ENCODE data around the gene CFLAR. TPM values are rescaled to one million over a fixed set of nuclear protein-coding genes. Genes with fewer than 3 reads are reported as not detected.
A peak's percentile ranks its signal among the peaks of the same experiment; 100 is the strongest.

Gene CFLAR
- total and polyA plus RNA-seq, 2 of the 4 experiments (the other 2 are of a cell fraction): 29.2 to 59.9 TPM

- Histone ChIP-seq H2AK5ac (ENCODE audit: low read depth, low read length) (peak overlapping the region; percentile 65; the same call in 1 of the 2 replicates), H2BK15ac (ENCODE audit: low read depth, low read length) (peak overlapping the region; percentile 12; the same call in 1 of the 3 replicates), H4K8ac (ENCODE audit: low read depth in 2 of 2, low read length in 2 of 2) (peak overlapping the region; percentile 30 to 69; a peak in 1 of 4 replicates), H4K91ac (ENCODE audit: insufficient read depth, low read depth, low read length) (peak overlapping the region; percentile 22; the same call in 1 of the 2 replicates), H2BK5ac (ENCODE audit: low read depth, low read length, poor library complexity, severe bottlenecking) (peak overlapping the region; percentile 27), H3K4me2 (ENCODE audit: low read depth, low read length) (no peak overlapping the region), H3K9me3 (ENCODE audit: control insufficient read depth, insufficient read depth, low read length) (no peaks in the 10 kb centered on the region), H3K27ac (ENCODE audit: insufficient read depth, low read length) (peak overlapping the region; percentile 4), H3K36me3 (ENCODE audit: control insufficient read depth, insufficient read depth, low read length) (peaks cover 34% of the 10 kb centered on the region), H3K4ac (ENCODE audit: low read depth, low read length) (peak overlapping the region; percentile 30; the same call in 1 of the 2 replicates), H4K20me1 (ENCODE audit: insufficient read depth, low read length) (no peaks in the 10 kb centered on the region), H3K18ac (ENCODE audit: low read depth, low read length) (0 out of 2 replicates have a peak overlapping the region, but pooled peaks have one; percentile 21), H2AFZ (replicated peaks; ENCODE audit: low read length, poor library complexity) (peak overlapping the region; percentile 19), H3K79me1 (ENCODE audit: low read depth in 1 of 2, low read length in 2 of 2) (peaks cover 9 to 22% of the 10 kb centered on the region in 2 experiments; a peak in 3 of 4 replicates), H3K27me3 (ENCODE audit: control insufficient read depth, insufficient read depth, low read length) (no peaks in the 10 kb centered on the region), H3K14ac (replicated peaks; ENCODE audit: low read depth, low read length) (0 out of 2 replicates have a peak overlapping the region, but pooled peaks have one; percentile 3), H2BK120ac (ENCODE audit: low read depth, low read length) (peak overlapping the region; percentile 11; the same call in 1 of the 2 replicates), H3K23ac (ENCODE audit: low read depth, low read length) (peak overlapping the region; percentile 9; the same call in 1 of the 2 replicates), H4K5ac (ENCODE audit: low read depth, low read length) (peak overlapping the region; percentile 1; the same call in 1 of the 2 replicates), H2BK20ac (ENCODE audit: low read depth, low read length) (peak overlapping the region; percentile 50; the same call in 1 of the 2 replicates), H3K9ac (ENCODE audit: low read depth, low read length) (no peak overlapping the region), H3K56ac (ENCODE audit: extremely low read depth, insufficient read depth, low read length) (no peak overlapping the region), H3K4me3 (ENCODE audit: insufficient read depth, low read depth, low read length) (no peak overlapping the region), H2AK9ac (replicated peaks; ENCODE audit: low read depth, low read length, poor library complexity) (no peak overlapping the region), H3K4me1 (ENCODE audit: control insufficient read depth, insufficient read depth, low read length) (peaks cover 7% of the 10 kb centered on the region), H3K9me1 (ENCODE audit: insufficient read depth, low read length) (no peaks in the 10 kb centered on the region)
- dilution Hi-C loops (cut with HindIII; ENCODE audit: low sequenced_read_pairs, unreplicated experiment) (no loop called here), intact Hi-C loops (cut with micrococcal nuclease) (loop anchor here (1.0 to 2.0 kb wide), 3 partner anchors 41 to 254 kb away; partner anchors contain the start of gene HYCC2), in situ Hi-C loops (cut with MboI; ENCODE audit: low sequenced_read_pairs) (no loop called here)
- no TSS peak for BruUV-seq (replicated peaks)
- POLR2A ChIA-PET (ENCODE audit: unreplicated experiment): no interaction called here
- DNase-seq: peak; percentile 83
- no CpG with 5 or more reads among the region's 5 CpGs for WGBS, 2 experiments (ENCODE audit: extremely low coverage in 2 of 2, insufficient read length in 1 of 2)
- CTCF ChIA-PET: interaction anchor here (0.6 to 2.4 kb wide), 13 partner anchors 9 to 555 kb away, joined by 3 to 12 read pairs (median 4); partner anchors contain the start of gene ORC2
- TF ChIP-seq NFE2L2 (IDR thresholded peaks at IDR 0.05; ENCODE audit: low read depth, low read length) (no peak), CHD1 (IDR thresholded peaks at IDR 0.05; ENCODE audit: low read depth, low read length) (no peak), SMC3 (IDR thresholded peaks at IDR 0.05; ENCODE audit: low read depth, low read length) (peak; percentile 84), FOS (IDR thresholded peaks at IDR 0.05; ENCODE audit: low read depth, low read length) (no peak), RCOR1 (IDR thresholded peaks at IDR 0.05; ENCODE audit: insufficient replicate concordance, low read length) (no peak), MAFK (IDR thresholded peaks at IDR 0.05; ENCODE audit: low read depth, low read length) (no peak), CTCF (conservative IDR thresholded peaks at IDR 0.05; ENCODE audit: low read depth, low read length) (peak; percentile 80), USF2 (IDR thresholded peaks at IDR 0.05; ENCODE audit: low read depth, low read length) (peak; percentile 81), POLR2A (IDR thresholded peaks at IDR 0.05; ENCODE audit: low read depth, low read length) (no peak), RFX5 (IDR thresholded peaks at IDR 0.05; ENCODE audit: low read depth, low read length) (no peak), RAD21 (IDR thresholded peaks at IDR 0.05; ENCODE audit: low read length) (peak; percentile 89)
- peak; percentile 95 for ATAC-seq (ENCODE audit: low read depth)
These were observed 42.4 kb downstream of the CFLAR start for GRCh38 chr2:201158111-201158929.

All from IMR-90 (cell line).